HEK293 (cell line): Measurements from ENCODE around the gene HAND1.

Source experiments
- CTCF ChIA-PET: fragments of 350-600 bp; formaldehyde crosslinking; extraction: SDS; loops from one replicate; lab custom pipeline; 2021; ENCODE audit warnings: antibody characterized with exemption; lab: Yijun Ruan, JAX
- POLR2A ChIA-PET: fragments of 300-600 bp; formaldehyde crosslinking; extraction: SDS; loops from one replicate; lab custom pipeline; 2020; ENCODE audit warnings: antibody characterized with exemption, inconsistent platforms; lab: Yijun Ruan, JAX
- H3K27ac ChIP-seq: fragments of 200-500 bp; sonication (Bioruptor generic); 2 replicates; pipeline ENCODE4 v1.5.1; 2014; ENCODE audit warnings: low read depth, low read length, control low read depth, inconsistent platforms; ENCODE audit errors: extremely low read depth
- H3K36me3 ChIP-seq, 2 experiments: fragments of 200-500 bp in 1 of 2; sonication (Bioruptor generic) in 1 of 2; 1 replicate in 1 of 2; 2 replicates in 1 of 2; pipeline ENCODE4 v1.5.1; 2014 to 2017; ENCODE audit warnings: inconsistent platforms in 2 of 2, low read length in 2 of 2; ENCODE audit not compliant: control insufficient read depth in 2 of 2, insufficient read depth in 1 of 2
- H3K4me1 ChIP-seq: fragments of 200-500 bp; sonication (Bioruptor generic); 2 replicates; pipeline ENCODE4 v1.5.1; 2014; ENCODE audit warnings: mild to moderate bottlenecking, low read length, inconsistent platforms; ENCODE audit not compliant: control insufficient read depth, insufficient read depth
- H3K4me3 ChIP-seq: 2 replicates; pipeline ENCODE4 v1.5.1; 2011; ENCODE audit warnings: low read depth, mild to moderate bottlenecking, control low read depth, low read length, moderate library complexity
- H3K9me3 ChIP-seq: fragments of 200-500 bp; sonication (Bioruptor generic); 2 replicates; pipeline ENCODE4 v1.5.1; 2014; ENCODE audit warnings: low read depth, low read length, inconsistent platforms; ENCODE audit not compliant: control insufficient read depth, insufficient read depth
- GLI2 ChIP-seq: fragments of 450-650 bp; formaldehyde crosslinking; IDR thresholded peaks from 2 replicates; pipeline ENCODE4; 2017; ENCODE audit warnings: missing biosample characterization, missing genetic modification characterization, low read depth, borderline replicate concordance
- GLIS2 ChIP-seq: fragments of 450-650 bp; formaldehyde crosslinking; IDR thresholded peaks from 2 replicates; pipeline ENCODE4 v1.5.1; 2016; ENCODE audit warnings: missing biosample characterization, missing genetic modification characterization
- HOXA7 ChIP-seq: sonication (generic); formaldehyde crosslinking; IDR thresholded peaks from 2 replicates; pipeline ENCODE4 v1.8.1; 2022; ENCODE audit warnings: missing genetic modification reagents, borderline replicate concordance
- KLF10 ChIP-seq: fragments of 450-650 bp; IDR thresholded peaks from 2 replicates; pipeline ENCODE4 v1.5.1; 2018; ENCODE audit warnings: missing biosample characterization, mild to moderate bottlenecking, missing genetic modification characterization
- MZF1 ChIP-seq: fragments of 450-650 bp; formaldehyde crosslinking; IDR thresholded peaks from 2 replicates; pipeline ENCODE4 v1.5.1; 2017; ENCODE audit warnings: missing biosample characterization, missing genetic modification characterization, borderline replicate concordance
- PRDM1 ChIP-seq: fragments of 450-650 bp; formaldehyde crosslinking; IDR thresholded peaks from 2 replicates; pipeline ENCODE4; 2016; ENCODE audit warnings: missing biosample characterization, missing genetic modification characterization
- YY1 ChIP-seq: fragments of 450-650 bp; formaldehyde crosslinking; IDR thresholded peaks from 2 replicates; pipeline ENCODE4 v1.5.1; 2018; ENCODE audit warnings: missing biosample characterization, missing genetic modification characterization
- ZBTB20 ChIP-seq: fragments of 450-650 bp; formaldehyde crosslinking; IDR thresholded peaks from 2 replicates; pipeline ENCODE4 v1.5.1; 2016; ENCODE audit warnings: missing biosample characterization, missing genetic modification characterization
- ZFP69B ChIP-seq: fragments of 450-650 bp; formaldehyde crosslinking; IDR thresholded peaks from 2 replicates; pipeline ENCODE4 v1.5.1; 2016; ENCODE audit warnings: missing biosample characterization, missing genetic modification characterization
- ZNF354C ChIP-seq: fragments of 450-650 bp; formaldehyde crosslinking; IDR thresholded peaks from 2 replicates; pipeline ENCODE4 v1.5.1; 2016; ENCODE audit warnings: missing biosample characterization, missing genetic modification characterization, low read depth, borderline replicate concordance
- ZNF501 ChIP-seq: fragments of 450-650 bp; formaldehyde crosslinking; IDR thresholded peaks from 2 replicates; pipeline ENCODE4 v1.5.1; 2016; ENCODE audit warnings: missing biosample characterization, missing genetic modification characterization
- ZNF610 ChIP-seq: fragments of 450-650 bp; formaldehyde crosslinking; IDR thresholded peaks from 2 replicates; pipeline ENCODE4 v1.5.1; 2016; ENCODE audit warnings: missing biosample characterization, missing genetic modification characterization, borderline replicate concordance
- ZNF654 ChIP-seq: fragments of 450-650 bp; formaldehyde crosslinking; IDR thresholded peaks from 2 replicates; pipeline ENCODE4 v1.5.1; 2016; ENCODE audit warnings: low read depth, missing biosample characterization, missing genetic modification characterization
- ZNF664 ChIP-seq: fragments of 450-650 bp; formaldehyde crosslinking; IDR thresholded peaks from 2 replicates; pipeline ENCODE4 v1.5.1; 2016; ENCODE audit warnings: missing biosample characterization, missing genetic modification characterization
- ZNF837 ChIP-seq: fragments of 450-650 bp; formaldehyde crosslinking; IDR thresholded peaks from 2 replicates; pipeline ENCODE4 v1.5.1; 2016; ENCODE audit warnings: missing biosample characterization, missing genetic modification characterization
- ZNF843 ChIP-seq: fragments of 450-650 bp; formaldehyde crosslinking; IDR thresholded peaks from 2 replicates; pipeline ENCODE4 v1.5.1; 2016; ENCODE audit warnings: missing biosample characterization, missing genetic modification characterization
- TF ChIP-seq, protein P1 (sequence below): fragments of 450-650 bp; formaldehyde crosslinking; IDR thresholded peaks from 2 replicates; pipeline ENCODE4 v1.5.1; 2016; ENCODE audit warnings: missing biosample characterization, missing genetic modification characterization
- TF ChIP-seq, protein P2 (sequence below): fragments of 450-650 bp; formaldehyde crosslinking; IDR thresholded peaks from 2 replicates; pipeline ENCODE4 v1.5.1; 2016; ENCODE audit warnings: missing biosample characterization, missing genetic modification characterization
- TF ChIP-seq, protein P3 (sequence below): fragments of 450-650 bp; formaldehyde crosslinking; IDR thresholded peaks from 2 replicates; pipeline ENCODE4 v1.5.1; 2016; ENCODE audit warnings: missing biosample characterization, missing genetic modification characterization, low read depth
- TF ChIP-seq, protein P4 (sequence below): fragments of 450-650 bp; formaldehyde crosslinking; IDR thresholded peaks from 2 replicates; pipeline ENCODE4 v1.5.1; 2016; ENCODE audit warnings: missing biosample characterization, missing genetic modification characterization
- TF ChIP-seq, protein P5 (sequence below): fragments of 450-650 bp; formaldehyde crosslinking; IDR thresholded peaks from 2 replicates; pipeline ENCODE4 v1.5.1; 2017; ENCODE audit warnings: missing biosample characterization, mild to moderate bottlenecking, missing genetic modification characterization, moderate library complexity
- TF ChIP-seq, protein P6 (sequence below): fragments of 450-650 bp; formaldehyde crosslinking; IDR thresholded peaks from 2 replicates; pipeline ENCODE4 v1.5.1; 2017; ENCODE audit warnings: missing biosample characterization, missing genetic modification characterization

Gene HAND1

DNA sequence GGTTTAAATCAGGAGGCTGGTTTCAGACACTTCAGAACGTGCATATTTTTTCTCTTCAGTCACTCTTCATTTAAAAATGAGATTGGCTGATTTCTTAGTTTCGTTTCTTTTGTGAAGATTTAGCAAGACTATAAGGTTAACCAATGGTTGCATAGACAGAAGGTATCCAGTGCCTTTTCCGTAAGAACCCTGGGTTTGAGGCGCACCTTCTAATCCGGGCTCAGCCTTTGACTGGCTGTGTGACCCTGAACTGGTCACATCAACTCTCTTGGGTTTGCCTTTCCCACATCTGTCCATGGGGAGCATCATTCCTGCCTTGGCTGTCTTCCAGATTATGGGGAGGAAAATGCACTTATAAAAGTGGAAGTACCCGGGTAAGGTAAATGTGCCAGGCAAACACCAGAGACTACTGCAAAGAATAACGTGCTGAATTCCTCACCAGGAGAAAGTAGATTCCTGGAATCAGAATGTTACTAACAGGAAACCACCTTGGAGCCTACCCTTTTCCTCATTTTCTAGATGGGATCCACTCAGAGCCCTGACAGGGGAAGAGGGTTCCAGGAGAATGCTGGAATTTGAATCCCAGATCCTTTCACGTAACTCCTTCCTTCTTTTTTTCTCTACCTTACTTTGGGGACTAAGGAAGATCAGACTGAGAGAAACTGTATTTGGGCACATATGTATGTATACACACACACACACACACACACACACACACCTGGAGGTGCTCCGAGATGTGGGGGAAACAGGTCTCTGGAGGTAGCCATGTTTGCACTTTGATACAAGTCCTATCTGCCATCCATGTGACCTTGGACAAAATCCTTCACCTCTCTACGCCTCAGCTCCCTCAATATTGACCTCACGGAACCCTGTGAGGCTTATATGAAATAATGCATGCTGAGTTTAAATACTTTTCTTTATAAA lies 6.8 kb downstream of the HAND1 start:
- Histone ChIP-seq H3K36me3 (no peaks in the 10 kb centered on the region), H3K4me1 (peaks cover 12% of the 10 kb centered on the region), H3K27ac (no peak overlapping the region), H3K4me3 (no peak overlapping the region), H3K9me3 (no peaks in the 10 kb centered on the region)
- ChIA-PET CTCF (interaction anchor here (0.6 to 8.5 kb wide), 9 partner anchors 10 to 405 kb away, joined by 3 to 147 read pairs (median 3); no protein-coding TSS in a partner anchor), POLR2A (no interaction called here)
- TF ChIP-seq, protein P1, sequence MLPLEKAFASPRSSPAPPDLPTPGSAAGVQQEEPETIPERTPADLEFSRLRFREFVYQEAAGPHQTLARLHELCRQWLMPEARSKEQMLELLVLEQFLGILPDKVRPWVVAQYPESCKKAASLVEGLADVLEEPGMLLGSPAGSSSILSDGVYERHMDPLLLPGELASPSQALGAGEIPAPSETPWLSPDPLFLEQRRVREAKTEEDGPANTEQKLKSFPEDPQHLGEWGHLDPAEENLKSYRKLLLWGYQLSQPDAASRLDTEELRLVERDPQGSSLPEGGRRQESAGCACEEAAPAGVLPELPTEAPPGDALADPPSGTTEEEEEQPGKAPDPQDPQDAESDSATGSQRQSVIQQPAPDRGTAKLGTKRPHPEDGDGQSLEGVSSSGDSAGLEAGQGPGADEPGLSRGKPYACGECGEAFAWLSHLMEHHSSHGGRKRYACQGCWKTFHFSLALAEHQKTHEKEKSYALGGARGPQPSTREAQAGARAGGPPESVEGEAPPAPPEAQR (tag by site-specific recombination), result no peak
- TF ChIP-seq GLIS2 (tag by site-specific recombination) (no peak), MZF1 (tag by site-specific recombination) (no peak), ZFP69B (tag by site-specific recombination) (no peak), PRDM1 (tag by site-specific recombination) (0 out of 2 replicates have a peak, but pooled peaks have one; percentile 24), ZNF354C (tag by site-specific recombination) (no peak), ZNF664 (tag by site-specific recombination) (no peak), GLI2 (tag by site-specific recombination) (no peak), ZBTB20 (tag by site-specific recombination) (peak; percentile 61), YY1 (tag by site-specific recombination) (no peak), ZNF837 (tag by site-specific recombination) (no peak), ZNF501 (no peak), ZNF610 (tag by site-specific recombination) (no peak), ZNF843 (tag by site-specific recombination) (no peak), ZNF654 (no peak), KLF10 (tag by site-specific recombination) (no peak), HOXA7 (CRISPR knock-in tag) (no peak)
- TF ChIP-seq, protein P2, sequence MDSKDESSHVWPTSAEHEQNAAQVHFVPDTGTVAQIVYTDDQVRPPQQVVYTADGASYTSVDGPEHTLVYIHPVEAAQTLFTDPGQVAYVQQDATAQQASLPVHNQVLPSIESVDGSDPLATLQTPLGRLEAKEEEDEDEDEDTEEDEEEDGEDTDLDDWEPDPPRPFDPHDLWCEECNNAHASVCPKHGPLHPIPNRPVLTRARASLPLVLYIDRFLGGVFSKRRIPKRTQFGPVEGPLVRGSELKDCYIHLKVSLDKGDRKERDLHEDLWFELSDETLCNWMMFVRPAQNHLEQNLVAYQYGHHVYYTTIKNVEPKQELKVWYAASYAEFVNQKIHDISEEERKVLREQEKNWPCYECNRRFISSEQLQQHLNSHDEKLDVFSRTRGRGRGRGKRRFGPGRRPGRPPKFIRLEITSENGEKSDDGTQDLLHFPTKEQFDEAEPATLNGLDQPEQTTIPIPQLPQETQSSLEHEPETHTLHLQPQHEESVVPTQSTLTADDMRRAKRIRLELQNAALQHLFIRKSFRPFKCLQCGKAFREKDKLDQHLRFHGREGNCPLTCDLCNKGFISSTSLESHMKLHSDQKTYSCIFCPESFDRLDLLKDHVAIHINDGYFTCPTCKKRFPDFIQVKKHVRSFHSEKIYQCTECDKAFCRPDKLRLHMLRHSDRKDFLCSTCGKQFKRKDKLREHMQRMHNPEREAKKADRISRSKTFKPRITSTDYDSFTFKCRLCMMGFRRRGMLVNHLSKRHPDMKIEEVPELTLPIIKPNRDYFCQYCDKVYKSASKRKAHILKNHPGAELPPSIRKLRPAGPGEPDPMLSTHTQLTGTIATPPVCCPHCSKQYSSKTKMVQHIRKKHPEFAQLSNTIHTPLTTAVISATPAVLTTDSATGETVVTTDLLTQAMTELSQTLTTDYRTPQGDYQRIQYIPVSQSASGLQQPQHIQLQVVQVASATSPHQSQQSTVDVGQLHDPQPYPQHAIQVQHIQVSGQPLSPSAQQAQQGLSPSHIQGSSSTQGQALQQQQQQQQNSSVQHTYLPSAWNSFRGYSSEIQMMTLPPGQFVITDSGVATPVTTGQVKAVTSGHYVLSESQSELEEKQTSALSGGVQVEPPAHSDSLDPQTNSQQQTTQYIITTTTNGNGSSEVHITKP (tag by site-specific recombination), result peak; percentile 19; the same call in 1 of the 2 replicates
- TF ChIP-seq, protein P3, sequence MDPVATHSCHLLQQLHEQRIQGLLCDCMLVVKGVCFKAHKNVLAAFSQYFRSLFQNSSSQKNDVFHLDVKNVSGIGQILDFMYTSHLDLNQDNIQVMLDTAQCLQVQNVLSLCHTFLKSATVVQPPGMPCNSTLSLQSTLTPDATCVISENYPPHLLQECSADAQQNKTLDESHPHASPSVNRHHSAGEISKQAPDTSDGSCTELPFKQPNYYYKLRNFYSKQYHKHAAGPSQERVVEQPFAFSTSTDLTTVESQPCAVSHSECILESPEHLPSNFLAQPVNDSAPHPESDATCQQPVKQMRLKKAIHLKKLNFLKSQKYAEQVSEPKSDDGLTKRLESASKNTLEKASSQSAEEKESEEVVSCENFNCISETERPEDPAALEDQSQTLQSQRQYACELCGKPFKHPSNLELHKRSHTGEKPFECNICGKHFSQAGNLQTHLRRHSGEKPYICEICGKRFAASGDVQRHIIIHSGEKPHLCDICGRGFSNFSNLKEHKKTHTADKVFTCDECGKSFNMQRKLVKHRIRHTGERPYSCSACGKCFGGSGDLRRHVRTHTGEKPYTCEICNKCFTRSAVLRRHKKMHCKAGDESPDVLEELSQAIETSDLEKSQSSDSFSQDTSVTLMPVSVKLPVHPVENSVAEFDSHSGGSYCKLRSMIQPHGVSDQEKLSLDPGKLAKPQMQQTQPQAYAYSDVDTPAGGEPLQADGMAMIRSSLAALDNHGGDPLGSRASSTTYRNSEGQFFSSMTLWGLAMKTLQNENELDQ, result no peak
- TF ChIP-seq, protein P4, sequence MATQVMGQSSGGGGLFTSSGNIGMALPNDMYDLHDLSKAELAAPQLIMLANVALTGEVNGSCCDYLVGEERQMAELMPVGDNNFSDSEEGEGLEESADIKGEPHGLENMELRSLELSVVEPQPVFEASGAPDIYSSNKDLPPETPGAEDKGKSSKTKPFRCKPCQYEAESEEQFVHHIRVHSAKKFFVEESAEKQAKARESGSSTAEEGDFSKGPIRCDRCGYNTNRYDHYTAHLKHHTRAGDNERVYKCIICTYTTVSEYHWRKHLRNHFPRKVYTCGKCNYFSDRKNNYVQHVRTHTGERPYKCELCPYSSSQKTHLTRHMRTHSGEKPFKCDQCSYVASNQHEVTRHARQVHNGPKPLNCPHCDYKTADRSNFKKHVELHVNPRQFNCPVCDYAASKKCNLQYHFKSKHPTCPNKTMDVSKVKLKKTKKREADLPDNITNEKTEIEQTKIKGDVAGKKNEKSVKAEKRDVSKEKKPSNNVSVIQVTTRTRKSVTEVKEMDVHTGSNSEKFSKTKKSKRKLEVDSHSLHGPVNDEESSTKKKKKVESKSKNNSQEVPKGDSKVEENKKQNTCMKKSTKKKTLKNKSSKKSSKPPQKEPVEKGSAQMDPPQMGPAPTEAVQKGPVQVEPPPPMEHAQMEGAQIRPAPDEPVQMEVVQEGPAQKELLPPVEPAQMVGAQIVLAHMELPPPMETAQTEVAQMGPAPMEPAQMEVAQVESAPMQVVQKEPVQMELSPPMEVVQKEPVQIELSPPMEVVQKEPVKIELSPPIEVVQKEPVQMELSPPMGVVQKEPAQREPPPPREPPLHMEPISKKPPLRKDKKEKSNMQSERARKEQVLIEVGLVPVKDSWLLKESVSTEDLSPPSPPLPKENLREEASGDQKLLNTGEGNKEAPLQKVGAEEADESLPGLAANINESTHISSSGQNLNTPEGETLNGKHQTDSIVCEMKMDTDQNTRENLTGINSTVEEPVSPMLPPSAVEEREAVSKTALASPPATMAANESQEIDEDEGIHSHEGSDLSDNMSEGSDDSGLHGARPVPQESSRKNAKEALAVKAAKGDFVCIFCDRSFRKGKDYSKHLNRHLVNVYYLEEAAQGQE (tag by site-specific recombination), result no peak
- TF ChIP-seq, protein P5, sequence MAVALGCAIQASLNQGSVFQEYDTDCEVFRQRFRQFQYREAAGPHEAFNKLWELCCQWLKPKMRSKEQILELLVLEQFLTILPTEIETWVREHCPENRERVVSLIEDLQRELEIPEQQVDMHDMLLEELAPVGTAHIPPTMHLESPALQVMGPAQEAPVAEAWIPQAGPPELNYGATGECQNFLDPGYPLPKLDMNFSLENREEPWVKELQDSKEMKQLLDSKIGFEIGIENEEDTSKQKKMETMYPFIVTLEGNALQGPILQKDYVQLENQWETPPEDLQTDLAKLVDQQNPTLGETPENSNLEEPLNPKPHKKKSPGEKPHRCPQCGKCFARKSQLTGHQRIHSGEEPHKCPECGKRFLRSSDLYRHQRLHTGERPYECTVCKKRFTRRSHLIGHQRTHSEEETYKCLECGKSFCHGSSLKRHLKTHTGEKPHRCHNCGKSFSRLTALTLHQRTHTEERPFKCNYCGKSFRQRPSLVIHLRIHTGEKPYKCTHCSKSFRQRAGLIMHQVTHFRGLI, result no peak
- TF ChIP-seq, protein P6, sequence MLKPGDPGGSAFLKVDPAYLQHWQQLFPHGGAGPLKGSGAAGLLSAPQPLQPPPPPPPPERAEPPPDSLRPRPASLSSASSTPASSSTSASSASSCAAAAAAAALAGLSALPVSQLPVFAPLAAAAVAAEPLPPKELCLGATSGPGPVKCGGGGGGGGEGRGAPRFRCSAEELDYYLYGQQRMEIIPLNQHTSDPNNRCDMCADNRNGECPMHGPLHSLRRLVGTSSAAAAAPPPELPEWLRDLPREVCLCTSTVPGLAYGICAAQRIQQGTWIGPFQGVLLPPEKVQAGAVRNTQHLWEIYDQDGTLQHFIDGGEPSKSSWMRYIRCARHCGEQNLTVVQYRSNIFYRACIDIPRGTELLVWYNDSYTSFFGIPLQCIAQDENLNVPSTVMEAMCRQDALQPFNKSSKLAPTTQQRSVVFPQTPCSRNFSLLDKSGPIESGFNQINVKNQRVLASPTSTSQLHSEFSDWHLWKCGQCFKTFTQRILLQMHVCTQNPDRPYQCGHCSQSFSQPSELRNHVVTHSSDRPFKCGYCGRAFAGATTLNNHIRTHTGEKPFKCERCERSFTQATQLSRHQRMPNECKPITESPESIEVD (tag by site-specific recombination), result 0 out of 2 replicates have a peak, but pooled peaks have one; percentile 41
